Smooth muscle cell (in vitro differentiated cells): ENCODE data around the gene POLDIP3. TPM values are rescaled to one million over a fixed set of nuclear protein-coding genes. Genes with fewer than 3 reads are reported as not detected.
"Not testable (repeated sequence)": the region's sequence is repeated elsewhere in the genome, so short reads cannot be mapped to it uniquely, and the experiment has no call there.

Experiments
- DNase-seq: peaks from one replicate; lab custom pipeline; 2025; ENCODE audit not compliant: unreplicated experiment; lab: John Stamatoyannopoulos, UW
- H2AFZ ChIP-seq: fragments of 200-600 bp; sonication (generic); 2 replicates; pipeline ENCODE4 v1.6.0; 2016; ENCODE audit warnings: antibody characterized with exemption, low read depth, mild to moderate bottlenecking
- H3F3A ChIP-seq: fragments of 200-600 bp; sonication (generic); 2 replicates; pipeline ENCODE4 v1.6.0; 2017; ENCODE audit warnings: antibody characterized with exemption, low read depth
- H3K27ac ChIP-seq: fragments of 200-600 bp; sonication (generic); 2 replicates; pipeline ENCODE4 v1.5.1; 2016; ENCODE audit warnings: low read depth, mild to moderate bottlenecking
- H3K27me3 ChIP-seq: fragments of 200-600 bp; sonication (generic); 2 replicates; pipeline ENCODE4 v1.6.1; 2016; ENCODE audit warnings: low read depth, mild to moderate bottlenecking
- H3K36me3 ChIP-seq: fragments of 200-600 bp; sonication (generic); 2 replicates; pipeline ENCODE4 v1.5.1; 2016; ENCODE audit warnings: low read depth
- H3K4me1 ChIP-seq: fragments of 200-600 bp; sonication (generic); 2 replicates; pipeline ENCODE4 v1.5.1; 2016; ENCODE audit warnings: low read depth
- H3K4me2 ChIP-seq: fragments of 200-600 bp; sonication (generic); 2 replicates; pipeline ENCODE4 v1.6.0; 2016; ENCODE audit warnings: mild to moderate bottlenecking
- H3K4me3 ChIP-seq: fragments of 200-600 bp; sonication (generic); 2 replicates; pipeline ENCODE4 v1.5.1; 2016; ENCODE audit warnings: mild to moderate bottlenecking
- H3K79me2 ChIP-seq: fragments of 200-600 bp; sonication (generic); 2 replicates; pipeline ENCODE4 v1.6.0; 2016; ENCODE audit warnings: low read depth, mild to moderate bottlenecking
- H3K9ac ChIP-seq: fragments of 200-600 bp; sonication (generic); 2 replicates; pipeline ENCODE4 v1.6.0; 2016; ENCODE audit warnings: low read depth
- H3K9me3 ChIP-seq: fragments of 200-600 bp; sonication (generic); replicated peaks from 2 replicates; pipeline ENCODE4 v1.5.1; 2016; ENCODE audit warnings: low read depth
- H4K20me1 ChIP-seq: fragments of 200-600 bp; sonication (generic); 2 replicates; pipeline ENCODE4 v1.6.0; 2016; ENCODE audit warnings: low read depth
- WGBS: methylation state at CpG from one replicate; pipeline ENCODE4 v1.1.7; 2016; ENCODE audit warnings: low lambda C conversion rate; 5-methylcytosine and 5-hydroxymethylcytosine counted together
- polyA plus RNA-seq: library from polyadenylated mRNA; unstranded; fragments of >200 nt; fragmentation: Nextera tagmentation; extraction: Ambion mirVana; gene quantifications from 2 replicates; pipeline ENCODE4 v1.2.1, GENCODE V29; 2016
- total RNA-seq: library from RNA; depleted of rRNA; stranded (reverse); fragments of >200 nt; gene quantifications from 2 replicates; pipeline ENCODE4 v1.2.3, GENCODE V29; 2014
- TF ChIP-seq, protein P1 (sequence below): fragments of 200-600 bp; sonication (generic); IDR thresholded peaks from 2 replicates; pipeline ENCODE4 v1.5.1; 2017; ENCODE audit warnings: borderline replicate concordance, mild to moderate bottlenecking, antibody characterized with exemption; ENCODE audit not compliant: insufficient read depth, poor library complexity, severe bottlenecking

Gene POLDIP3
- total and polyA plus RNA-seq, 2 experiments from 2014 or later, result 31.1 to 49.4 TPM

DNA sequence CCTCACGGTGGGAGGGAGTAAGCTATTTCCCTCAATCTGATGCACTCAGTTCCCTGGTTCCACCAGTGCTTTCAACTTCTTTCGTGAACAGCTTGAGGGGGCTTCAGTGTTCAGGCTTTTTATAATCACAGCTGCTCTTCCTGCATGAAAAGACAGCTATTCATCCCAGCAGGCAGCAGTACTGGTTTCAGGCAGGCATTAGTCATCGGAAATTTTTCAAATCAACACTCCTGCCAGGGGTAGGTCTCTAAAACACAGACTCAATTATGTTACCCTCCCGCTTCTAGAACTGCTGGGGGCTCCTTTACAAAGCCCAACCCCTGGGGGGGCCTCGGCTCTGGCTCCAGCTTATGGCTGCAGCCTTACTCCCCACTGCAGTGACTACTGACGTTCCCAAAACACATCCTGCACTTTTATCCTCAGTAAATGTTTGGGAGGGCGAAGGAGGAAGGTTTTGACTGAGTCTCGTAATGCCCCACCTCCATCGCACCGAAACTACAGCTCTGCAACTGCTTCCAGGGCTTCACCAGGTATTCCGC is 5.8 kb downstream of the POLDIP3 start:
- peak overlapping the region; percentile 24 for H3K4me3 ChIP-seq
- TF ChIP-seq, protein P1, sequence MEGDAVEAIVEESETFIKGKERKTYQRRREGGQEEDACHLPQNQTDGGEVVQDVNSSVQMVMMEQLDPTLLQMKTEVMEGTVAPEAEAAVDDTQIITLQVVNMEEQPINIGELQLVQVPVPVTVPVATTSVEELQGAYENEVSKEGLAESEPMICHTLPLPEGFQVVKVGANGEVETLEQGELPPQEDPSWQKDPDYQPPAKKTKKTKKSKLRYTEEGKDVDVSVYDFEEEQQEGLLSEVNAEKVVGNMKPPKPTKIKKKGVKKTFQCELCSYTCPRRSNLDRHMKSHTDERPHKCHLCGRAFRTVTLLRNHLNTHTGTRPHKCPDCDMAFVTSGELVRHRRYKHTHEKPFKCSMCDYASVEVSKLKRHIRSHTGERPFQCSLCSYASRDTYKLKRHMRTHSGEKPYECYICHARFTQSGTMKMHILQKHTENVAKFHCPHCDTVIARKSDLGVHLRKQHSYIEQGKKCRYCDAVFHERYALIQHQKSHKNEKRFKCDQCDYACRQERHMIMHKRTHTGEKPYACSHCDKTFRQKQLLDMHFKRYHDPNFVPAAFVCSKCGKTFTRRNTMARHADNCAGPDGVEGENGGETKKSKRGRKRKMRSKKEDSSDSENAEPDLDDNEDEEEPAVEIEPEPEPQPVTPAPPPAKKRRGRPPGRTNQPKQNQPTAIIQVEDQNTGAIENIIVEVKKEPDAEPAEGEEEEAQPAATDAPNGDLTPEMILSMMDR, result no peak
- peak overlapping the region; percentile 83 for H3K4me2 ChIP-seq
- peaks cover 25% of the 10 kb centered on the region for H3F3A ChIP-seq
- H4K20me1 ChIP-seq, result peaks cover 93% of the 10 kb centered on the region
- H2AFZ ChIP-seq, result no peak overlapping the region
- no peaks in the 10 kb centered on the region for H3K9me3 ChIP-seq
- H3K36me3 ChIP-seq, result no peaks in the 10 kb centered on the region
- peaks cover 100% of the 10 kb centered on the region for H3K79me2 ChIP-seq
- H3K27me3 ChIP-seq, result no peaks in the 10 kb centered on the region
- 34% methylated on average over 11 of the region's 11 CpGs for WGBS
- H3K4me1 ChIP-seq, result peaks cover 20% of the 10 kb centered on the region
- DNase-seq, result no peak
- H3K9ac ChIP-seq, result peak overlapping the region; percentile 54
- H3K27ac ChIP-seq, result peak overlapping the region; percentile 84

DNA sequence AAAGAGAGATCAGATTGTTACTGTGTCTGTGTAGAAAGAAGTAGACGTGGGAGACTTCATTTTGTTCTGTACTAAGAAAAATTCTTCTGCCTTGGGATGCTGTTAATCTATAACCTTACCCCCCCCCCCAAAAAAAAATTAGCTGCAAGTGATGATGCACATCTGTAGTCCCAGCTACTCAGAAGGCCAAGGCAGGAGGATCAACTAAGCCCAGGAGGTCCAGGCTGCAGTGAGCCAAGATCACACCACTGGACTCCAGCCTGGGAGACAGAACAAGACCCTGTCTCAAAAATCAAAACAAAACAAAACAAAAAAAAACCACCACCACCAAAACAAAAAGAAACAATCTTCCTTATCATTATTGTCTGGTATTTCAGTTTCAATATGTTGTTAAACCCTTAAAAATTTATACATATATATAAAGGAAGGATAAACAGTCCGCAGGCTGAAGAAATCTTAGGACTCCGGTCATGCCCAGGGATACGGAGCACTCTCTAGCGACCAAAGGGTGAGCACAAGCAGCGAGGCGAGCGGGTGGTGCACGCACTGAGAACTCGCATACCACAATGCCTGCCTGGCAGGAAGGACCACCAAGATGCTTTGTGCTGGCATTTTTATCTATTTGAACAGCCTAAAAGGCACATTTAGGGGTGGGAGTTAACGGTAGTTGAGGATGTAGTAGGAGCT is 6.4 kb downstream of the POLDIP3 start:
- Histone ChIP-seq H3K4me1 (peaks cover 20% of the 10 kb centered on the region), H3K36me3 (no peaks in the 10 kb centered on the region), H3K4me2 (peak overlapping the region; percentile 83), H2AFZ (no peak overlapping the region), H3K9me3 (no peaks in the 10 kb centered on the region), H3K27ac (peak overlapping the region; percentile 84), H3K27me3 (no peaks in the 10 kb centered on the region), H3K4me3 (no peak overlapping the region), H3K79me2 (peaks cover 100% of the 10 kb centered on the region), H4K20me1 (peaks cover 98% of the 10 kb centered on the region), H3K9ac (peak overlapping the region; percentile 18), H3F3A (peaks cover 20% of the 10 kb centered on the region)
- TF ChIP-seq, protein P1, result no peak
- WGBS, result 77% methylated on average over 11 of the region's 11 CpGs
- no peak for DNase-seq

DNA sequence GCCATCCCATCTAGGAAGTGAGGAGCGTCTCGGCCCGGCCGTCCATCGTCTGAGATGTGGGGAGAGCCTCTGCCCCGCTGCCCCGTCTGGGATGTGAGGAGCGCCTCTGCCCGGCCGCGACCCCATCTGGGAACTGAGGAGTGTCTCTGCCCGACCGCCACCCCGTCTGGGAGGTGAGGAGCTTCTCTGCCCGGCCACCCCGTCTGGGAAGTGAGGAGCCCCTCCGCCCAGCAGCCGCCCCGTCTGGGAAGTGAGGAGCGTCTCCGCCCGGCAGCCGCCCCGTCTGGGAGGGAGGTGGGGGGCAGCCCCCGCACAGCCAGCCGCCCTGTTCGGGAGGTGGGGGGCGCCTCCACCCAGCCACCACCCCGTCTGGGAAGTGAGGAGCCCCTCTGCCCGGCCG is 7.0 kb downstream of the POLDIP3 start:
- 100% methylated on average over 14 of the region's 31 CpGs for WGBS
- not testable (repeated sequence) for H3K36me3 ChIP-seq, H3K4me3 ChIP-seq, H2AFZ ChIP-seq, H3K9me3 ChIP-seq, H3K27me3 ChIP-seq, H3K9ac ChIP-seq, DNase-seq, H3K4me2 ChIP-seq
- Histone ChIP-seq H3K79me2 (peaks cover 100% of the 10 kb centered on the region), H3K4me1 (peaks cover 15% of the 10 kb centered on the region), H3F3A (peaks cover 16% of the 10 kb centered on the region), H3K27ac (peak overlapping the region; percentile 84), H4K20me1 (peaks cover 98% of the 10 kb centered on the region)

DNA sequence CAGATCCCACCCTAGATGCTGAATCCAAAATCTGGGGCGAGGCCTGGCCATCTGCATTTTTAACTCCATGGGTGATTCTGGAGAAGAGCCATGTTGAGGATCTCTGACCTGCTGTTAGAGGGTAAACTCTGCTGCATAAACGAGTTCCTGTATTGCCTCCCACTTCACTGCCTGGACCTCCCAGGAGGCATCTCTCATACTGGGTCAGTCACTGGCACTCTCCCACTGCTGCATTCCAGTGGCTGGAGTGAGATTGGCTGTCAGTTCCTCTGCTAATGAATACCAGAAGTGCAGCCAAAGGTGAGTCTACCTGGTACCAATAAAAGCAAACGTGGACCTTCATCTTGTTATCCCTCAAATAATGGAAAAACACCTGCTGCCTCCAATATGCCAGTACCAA is 10.3 kb downstream of the POLDIP3 start:
- Histone ChIP-seq H4K20me1 (peaks cover 90% of the 10 kb centered on the region), H3K27ac (no peak overlapping the region), H3K36me3 (peaks cover 8% of the 10 kb centered on the region), H3K9ac (no peak overlapping the region), H3K4me2 (no peak overlapping the region), H2AFZ (no peak overlapping the region), H3K4me1 (peaks cover 13% of the 10 kb centered on the region), H3K79me2 (peaks cover 87% of the 10 kb centered on the region), H3K27me3 (no peaks in the 10 kb centered on the region), H3F3A (peaks cover 5% of the 10 kb centered on the region), H3K4me3 (no peak overlapping the region), H3K9me3 (no peaks in the 10 kb centered on the region)
- DNase-seq, result no peak
- 64% methylated on average over 3 of the region's 3 CpGs for WGBS
- TF ChIP-seq, protein P1, result no peak
